Measurements from ENCODE around the gene CBX7.

The CBX7 gene

GRCh38 chr22:39149915-39150847 lies 2.3 kb downstream of the CBX7 start:
- DNase-seq, result no peak
- in situ Hi-C loops (cut with MboI; ENCODE audit: low pct_unique_long_range_greater_than_20kb, low sequenced_read_pairs), result loop anchor here (25.0 kb wide), 1 partner anchor 362 kb away; the partner anchor contains the start of genes ATF4 and MIEF1

DNA sequence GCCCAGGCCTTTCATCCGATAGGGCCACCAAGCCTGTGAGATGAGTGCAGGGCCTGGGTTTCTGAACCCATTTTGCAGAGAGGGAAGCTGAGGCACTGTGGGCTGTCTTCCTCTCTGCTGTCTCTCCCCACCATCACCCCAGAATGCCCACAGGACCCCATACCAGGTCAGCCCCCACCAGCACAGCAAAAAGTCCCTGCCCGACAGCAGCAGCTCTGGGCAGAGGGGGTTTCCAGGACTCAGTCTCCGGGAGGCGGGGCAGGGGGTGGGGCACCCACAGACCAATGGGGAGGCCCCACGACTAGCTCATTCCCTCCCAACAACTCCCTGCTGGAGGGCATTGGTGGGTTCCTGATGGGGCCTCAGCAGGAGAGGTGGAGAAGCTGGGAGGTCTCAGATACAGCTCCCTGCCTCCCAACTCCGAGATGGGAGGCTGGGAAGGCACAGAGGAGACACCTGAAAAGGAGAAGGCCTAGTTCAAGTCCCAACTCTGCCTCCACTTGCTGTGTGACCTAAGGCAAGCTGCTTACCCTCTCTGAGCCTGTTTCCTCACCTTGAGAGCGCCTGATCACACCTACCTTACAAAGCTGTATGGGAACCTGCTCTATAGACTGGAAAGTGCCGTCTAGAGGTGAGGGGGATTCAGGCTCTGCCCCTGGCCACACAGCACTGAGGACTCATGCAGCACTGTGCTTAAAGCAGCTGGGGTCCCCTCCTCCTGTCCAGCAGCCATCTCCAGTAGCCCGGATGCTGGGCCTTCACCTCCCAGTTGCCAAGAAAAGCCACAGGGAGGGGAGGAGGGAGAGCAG lies 3.5 kb downstream of the CBX7 start:
- no peak for DNase-seq
- in situ Hi-C loops (cut with MboI; ENCODE audit: low pct_unique_long_range_greater_than_20kb, low sequenced_read_pairs), result no loop called here

- in situ Hi-C loops (cut with MboI; ENCODE audit: low pct_unique_long_range_greater_than_20kb, low sequenced_read_pairs), result no loop called here
- no peak for DNase-seq
Observed at GRCh38 chr22:39148026-39148726, 4.3 kb downstream of the CBX7 start.

DNA sequence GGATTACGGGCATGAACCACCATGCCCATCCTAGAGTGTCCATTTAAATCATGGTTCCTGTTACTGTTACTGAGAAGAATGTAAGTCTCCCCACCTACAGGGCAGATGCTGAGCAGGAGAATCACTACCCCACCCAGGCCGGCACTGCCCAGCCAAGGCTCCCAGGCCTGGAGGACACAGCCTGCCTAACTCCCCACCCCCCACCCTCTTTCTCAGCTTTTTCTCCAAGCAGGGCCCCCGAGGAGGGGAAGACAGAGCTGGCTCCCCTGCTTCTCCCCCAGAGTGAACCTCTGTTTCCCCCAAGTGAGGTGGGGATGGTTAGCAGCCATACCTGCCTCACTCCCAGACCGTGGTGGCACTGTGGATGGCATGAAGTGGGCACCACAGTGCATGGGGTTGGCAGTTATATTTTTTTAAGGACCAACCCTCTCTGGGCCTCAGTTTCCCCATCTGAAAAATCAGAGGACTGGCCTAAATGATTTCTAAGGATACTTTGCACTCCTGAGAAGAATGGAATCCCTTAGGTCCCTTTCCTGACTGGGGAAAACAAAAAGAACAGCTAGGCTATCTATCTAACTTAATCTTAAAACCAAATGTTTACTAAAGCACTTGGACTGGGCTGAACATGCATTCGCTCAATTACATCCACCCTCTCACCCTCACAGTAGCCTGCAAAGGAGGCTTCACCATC lies 5.0 kb downstream of the CBX7 start:
- in situ Hi-C loops (cut with MboI; ENCODE audit: low pct_unique_long_range_greater_than_20kb, low sequenced_read_pairs), result no loop called here

GRCh38 chr22:39146256-39147101 lies 6.0 kb downstream of the CBX7 start:
- in situ Hi-C loops (cut with MboI; ENCODE audit: low pct_unique_long_range_greater_than_20kb, low sequenced_read_pairs), result no loop called here
- DNase-seq, result no peak

More for the DNA sequence above, 5.0 kb downstream of the CBX7 start:
- DNase-seq, result no peak

DNA sequence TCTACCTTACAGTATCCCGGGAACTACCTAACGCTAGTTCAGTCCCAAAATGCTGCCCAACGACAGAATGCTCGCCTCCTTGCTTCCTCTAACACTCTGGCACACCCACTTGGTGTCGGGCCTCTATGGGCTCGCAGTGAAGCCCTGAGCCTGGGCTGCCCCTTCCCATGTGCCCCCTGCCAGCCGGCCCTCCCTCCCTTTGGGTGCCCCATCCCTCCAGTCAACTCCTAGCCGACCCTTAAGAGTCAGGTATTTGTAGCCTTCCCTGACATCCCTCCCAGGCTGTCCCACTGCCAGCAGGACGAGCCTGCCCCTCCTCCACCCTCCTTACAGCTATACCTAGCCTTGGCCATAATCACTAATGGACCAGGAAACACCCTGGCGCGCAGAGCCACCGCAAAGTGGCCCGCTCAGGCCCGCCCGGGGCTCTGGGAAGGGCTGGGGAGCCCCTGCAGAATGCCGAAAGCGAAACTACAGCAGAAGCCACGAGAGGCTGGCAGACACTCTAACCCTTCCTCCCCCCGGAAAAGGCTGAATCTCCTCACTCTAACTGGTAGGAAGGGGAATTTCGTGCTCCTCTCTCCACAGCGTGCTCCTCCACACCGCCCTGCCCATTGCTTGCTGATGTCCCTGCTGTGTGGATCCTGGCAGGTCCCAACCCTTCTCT lies 8.2 kb downstream of the CBX7 start:
- peak; percentile 52 for DNase-seq
- in situ Hi-C loops (cut with MboI; ENCODE audit: low pct_unique_long_range_greater_than_20kb, low sequenced_read_pairs), result no loop called here

DNA sequence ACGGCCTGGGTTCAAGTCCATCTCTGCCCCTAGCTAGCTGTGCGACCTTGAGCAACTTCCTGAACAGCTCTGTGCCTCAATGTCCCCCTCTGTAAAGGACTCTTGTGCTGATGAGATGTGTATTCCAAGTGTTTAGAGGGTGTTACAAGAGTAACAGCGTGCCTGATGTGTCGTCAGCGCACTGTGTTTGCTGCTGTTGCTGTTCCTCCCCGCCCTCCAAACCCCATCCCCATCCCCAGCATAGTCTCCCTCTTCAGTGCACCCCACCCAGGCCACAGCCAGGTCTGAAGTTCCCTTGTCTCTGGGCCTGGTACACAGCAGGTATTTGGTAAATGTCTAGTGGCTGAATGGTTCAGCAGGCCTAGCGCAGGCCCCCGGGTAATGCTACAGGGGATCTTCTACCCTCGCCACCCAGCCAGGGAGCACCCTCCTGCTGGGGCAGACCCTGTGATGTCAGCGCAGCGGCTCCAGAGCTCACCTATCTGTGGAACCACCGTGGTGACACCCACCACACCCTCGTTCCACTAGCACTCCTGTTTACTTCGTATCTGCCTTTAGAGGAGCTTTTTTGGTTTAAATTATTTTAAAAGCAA lies 10.3 kb downstream of the CBX7 start:
- DNase-seq, result no peak
- in situ Hi-C loops (cut with MboI; ENCODE audit: low pct_unique_long_range_greater_than_20kb, low sequenced_read_pairs), result no loop called here

GRCh38 chr22:39139933-39140332 lies 12.5 kb downstream of the CBX7 start:
- DNase-seq, result no peak
- in situ Hi-C loops (cut with MboI; ENCODE audit: low pct_unique_long_range_greater_than_20kb, low sequenced_read_pairs), result no loop called here

GRCh38 chr22:39138357-39138997 lies 14.0 kb downstream of the CBX7 start:
- DNase-seq, result no peak
- in situ Hi-C loops (cut with MboI; ENCODE audit: low pct_unique_long_range_greater_than_20kb, low sequenced_read_pairs), result no loop called here

DNA sequence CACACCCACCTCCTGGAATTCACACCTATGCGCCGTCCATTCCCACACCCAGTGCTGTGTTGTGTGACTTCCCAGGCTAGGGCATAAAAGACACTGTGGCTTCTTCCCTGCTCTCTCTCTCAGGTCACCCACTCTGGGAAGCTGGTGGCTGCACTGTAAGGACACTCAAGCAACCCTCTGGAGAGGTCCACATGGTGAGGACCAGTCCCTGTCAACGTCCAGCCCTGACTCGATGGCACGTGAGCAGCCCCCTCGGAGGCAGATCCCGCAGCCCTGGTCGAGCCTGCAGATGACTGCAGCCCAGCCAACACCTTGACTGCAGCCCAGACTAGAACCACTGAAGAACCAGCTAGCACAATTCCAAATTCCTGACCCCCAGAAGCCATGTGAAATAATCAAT lies 16.2 kb downstream of the CBX7 start:
- DNase-seq, result no peak
- in situ Hi-C loops (cut with MboI; ENCODE audit: low pct_unique_long_range_greater_than_20kb, low sequenced_read_pairs), result no loop called here

DNA sequence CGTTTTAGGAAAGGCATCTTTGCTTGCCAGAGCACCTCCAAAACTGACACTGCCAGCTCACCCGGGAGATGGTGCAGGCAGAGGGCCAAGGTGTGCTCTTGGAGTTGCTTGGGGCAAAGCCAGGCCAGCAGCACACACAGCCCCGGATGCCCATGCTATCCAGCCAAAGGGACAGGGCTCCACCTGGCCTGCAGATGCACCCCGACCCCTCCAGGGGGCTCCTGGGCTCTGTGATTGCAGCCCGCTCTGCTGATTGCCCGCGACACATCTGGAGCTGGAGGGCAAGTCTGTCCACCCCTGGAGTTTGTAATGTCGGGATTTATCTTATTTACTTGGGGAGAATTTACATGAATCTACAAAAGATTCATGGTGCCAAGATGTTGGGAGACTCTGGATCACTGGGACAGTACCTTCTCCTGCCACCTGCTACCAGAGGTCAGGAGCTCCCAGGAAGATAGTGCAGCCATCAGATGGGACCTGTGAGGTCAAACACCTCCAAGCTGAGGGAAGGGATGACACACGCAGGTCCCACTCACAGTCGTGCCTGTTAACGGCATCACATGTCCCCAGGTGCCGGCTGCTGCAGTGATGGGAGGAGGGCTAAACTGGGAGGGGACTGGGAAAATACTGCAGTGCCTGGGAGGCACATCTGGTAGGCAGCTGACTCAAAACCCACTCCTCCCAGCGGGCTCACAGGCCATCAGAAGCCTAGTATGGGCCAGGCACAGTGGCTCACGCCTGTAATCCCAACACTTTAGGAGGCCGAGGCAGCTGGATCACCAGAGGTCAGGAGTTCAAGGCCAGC lies 17.2 kb downstream of the CBX7 start:
- in situ Hi-C loops (cut with MboI; ENCODE audit: low pct_unique_long_range_greater_than_20kb, low sequenced_read_pairs), result no loop called here
- DNase-seq, result peak; percentile 63

- in situ Hi-C loops (cut with MboI; ENCODE audit: low pct_unique_long_range_greater_than_20kb, low sequenced_read_pairs), result no loop called here
Observed at GRCh38 chr22:39134366-39135091, 18.0 kb downstream of the CBX7 start.

GRCh38 chr22:39133871-39134270 lies 18.6 kb downstream of the CBX7 start:
- no peak for DNase-seq
- in situ Hi-C loops (cut with MboI; ENCODE audit: low pct_unique_long_range_greater_than_20kb, low sequenced_read_pairs), result no loop called here

More at GRCh38 chr22:39134366-39135091, 18.0 kb downstream of the CBX7 start:
- DNase-seq, result no peak

DNA sequence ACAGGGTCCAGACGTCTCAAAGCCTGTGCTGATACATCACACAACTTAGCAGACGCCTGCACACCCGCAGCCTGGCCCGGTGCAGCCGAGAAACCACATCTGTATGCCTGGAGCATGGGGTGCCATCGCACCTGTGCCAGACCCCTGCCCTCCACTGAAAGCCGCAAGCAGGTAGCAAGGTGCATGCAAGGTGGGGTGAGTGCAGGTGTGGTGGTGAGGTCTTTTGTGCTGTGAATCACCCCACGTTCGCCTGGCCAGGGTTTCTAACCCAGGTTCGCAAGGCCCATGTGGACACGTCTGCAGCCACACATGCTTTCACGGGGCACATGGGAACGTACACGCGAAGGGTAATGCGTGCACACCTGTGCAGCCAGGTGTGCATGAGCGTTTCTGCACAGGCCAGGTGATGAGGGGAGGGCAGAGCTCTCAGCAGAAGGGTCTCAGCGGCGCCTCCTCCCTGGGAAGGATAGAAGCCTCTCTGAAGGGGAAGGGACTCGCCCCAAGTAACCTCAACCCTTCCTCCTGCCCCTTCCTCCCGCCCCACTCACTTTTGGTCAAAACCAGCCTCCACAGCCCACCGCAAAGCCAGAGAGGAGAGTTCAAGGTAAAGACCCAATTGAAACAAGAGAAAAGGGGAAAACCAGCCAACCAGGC lies 19.5 kb downstream of the CBX7 start:
- DNase-seq, result no peak
- in situ Hi-C loops (cut with MboI; ENCODE audit: low pct_unique_long_range_greater_than_20kb, low sequenced_read_pairs), result no loop called here

DNA sequence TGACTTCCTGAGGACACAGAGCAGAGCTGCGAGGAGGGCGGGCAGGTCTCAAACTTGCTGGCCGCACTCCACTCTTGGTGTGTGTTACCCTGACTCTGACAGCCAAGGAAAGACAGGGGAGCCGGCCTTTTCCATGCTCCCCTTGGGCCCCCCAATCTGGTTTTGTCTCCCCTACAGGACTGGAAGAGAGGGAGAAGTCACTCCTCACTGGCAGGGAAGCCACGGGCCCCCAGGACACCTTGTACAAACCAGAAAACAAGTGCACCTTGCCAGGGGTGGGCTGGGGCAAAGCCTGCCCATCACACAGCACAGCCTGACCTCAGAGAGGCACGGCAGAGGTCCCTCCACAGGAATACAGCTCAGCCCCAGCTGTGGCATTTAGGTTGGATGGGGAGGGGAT lies 20.2 kb downstream of the CBX7 start:
- in situ Hi-C loops (cut with MboI; ENCODE audit: low pct_unique_long_range_greater_than_20kb, low sequenced_read_pairs), result no loop called here
- no peak for DNase-seq
